SKM-1 (cell line): ENCODE measurements around the gene TSFM.

ENCODE experiments used
- DNase-seq: peaks from one replicate; lab custom pipeline; 2025; ENCODE audit not compliant: unreplicated experiment; lab: John Stamatoyannopoulos, UW

Gene TSFM

DNA sequence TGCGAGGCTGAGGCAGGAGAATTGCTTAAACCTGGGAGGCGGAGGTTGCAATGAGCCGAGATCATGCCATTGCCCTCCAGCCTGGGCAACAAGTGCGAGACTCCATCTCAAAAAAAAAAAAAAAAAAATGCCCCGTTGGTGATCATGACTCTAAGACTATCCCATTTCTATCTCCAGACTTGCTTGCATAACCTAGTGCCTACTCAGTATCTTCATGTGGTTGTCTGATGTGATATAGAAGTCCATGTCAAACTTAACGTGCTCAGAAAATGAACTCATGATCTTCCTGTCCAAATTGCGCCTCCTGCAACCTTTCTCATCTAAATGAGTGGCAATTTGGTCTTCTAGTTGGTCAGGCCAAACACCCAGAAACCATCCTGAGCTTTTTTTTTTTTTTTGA lies 4.7 kb upstream of the TSFM start:
- DNase-seq, result no peak

GRCh38 chr12:57779736-57780135 lies 2.9 kb upstream of the TSFM start:
- DNase-seq, result no peak

GRCh38 chr12:57780284-57780897 lies 2.2 kb upstream of the TSFM start:
- no peak for DNase-seq

- no peak for DNase-seq
These were observed 1.3 kb upstream of the TSFM start for GRCh38 chr12:57781244-57781643.

DNA sequence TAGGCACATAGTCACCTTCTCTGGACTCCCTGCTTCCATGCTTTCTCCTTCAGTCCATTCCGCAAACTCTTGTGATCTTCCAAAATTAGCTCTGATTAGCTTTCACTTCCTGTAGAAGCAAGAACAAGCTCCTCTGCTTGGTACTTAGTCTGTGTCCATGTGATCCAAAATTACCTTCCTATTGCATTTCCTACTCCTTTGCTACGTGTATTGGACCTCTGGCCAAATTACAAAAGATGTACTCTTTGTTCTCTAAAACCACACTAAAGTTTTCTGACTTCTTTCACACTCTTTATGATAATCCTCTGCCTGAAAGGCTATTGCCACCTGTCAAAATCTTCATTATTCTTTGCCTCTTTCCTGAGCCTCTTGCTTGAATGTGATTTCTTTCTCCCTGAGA lies 786 bp upstream of the TSFM start:
- no peak for DNase-seq

DNA sequence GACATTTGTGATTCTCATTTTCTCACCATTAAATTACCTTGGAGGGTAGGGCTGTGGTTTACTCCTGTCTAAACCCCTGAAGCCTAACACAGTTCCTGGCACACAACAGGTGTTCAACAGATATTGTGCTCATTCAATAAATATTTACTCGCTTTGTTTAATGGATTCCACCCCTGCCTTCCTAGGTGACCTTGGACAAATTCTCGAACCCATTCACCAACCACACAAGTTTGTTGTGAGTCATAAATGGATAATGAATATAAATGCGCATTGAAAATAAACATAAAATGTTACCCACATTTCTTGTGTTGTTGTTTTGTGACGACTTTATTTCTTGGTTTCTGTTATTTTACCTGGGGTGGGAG lies 362 bp upstream of the TSFM start:
- DNase-seq, result no peak

GRCh38 chr12:57783466-57783801 lies 847 bp downstream of the TSFM start:
- DNase-seq, result no peak

DNA sequence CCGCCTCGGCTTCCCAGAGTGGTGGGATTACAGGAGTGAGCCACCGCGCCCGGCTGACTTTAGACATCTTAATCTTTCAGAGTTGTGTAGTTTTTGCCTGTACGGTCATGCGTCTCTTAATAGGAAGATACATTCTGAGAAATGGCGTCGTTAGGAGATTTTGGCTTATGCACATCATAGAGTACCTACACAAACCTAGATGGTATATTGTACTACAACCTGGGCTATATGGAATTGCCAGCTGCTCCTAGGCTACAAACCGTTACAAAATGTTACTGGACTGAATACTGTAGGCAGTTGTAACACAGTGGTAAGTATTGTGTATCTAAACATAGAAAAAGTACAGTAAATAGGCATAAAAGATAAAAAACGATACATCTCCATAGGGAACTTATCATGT lies 1.3 kb downstream of the TSFM start:
- no peak for DNase-seq

DNA sequence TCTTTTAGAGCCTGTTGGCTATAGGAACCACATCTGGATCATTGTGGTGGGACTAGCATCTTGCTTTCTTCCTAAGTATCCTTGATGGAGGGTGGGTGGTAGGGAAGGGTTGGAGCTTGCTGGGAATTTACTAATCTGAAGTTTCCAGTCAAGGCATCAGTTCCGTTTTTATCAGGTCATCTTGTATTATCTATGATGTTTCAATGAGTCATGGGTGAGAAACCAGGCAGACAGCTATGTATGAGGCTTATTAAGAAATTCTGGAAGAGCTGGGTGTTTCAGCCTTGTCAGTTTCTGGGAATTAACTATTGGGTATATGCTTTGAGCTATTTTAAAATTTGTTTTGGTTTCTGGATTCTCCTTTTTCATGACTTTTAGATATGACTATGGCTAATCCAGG lies 11.3 kb downstream of the TSFM start:
- DNase-seq, result no peak

- DNase-seq, result no peak
These were observed 12.8 kb downstream of the TSFM start for GRCh38 chr12:57795354-57795753.

- DNase-seq, result no peak
These were observed 14.4 kb downstream of the TSFM start for GRCh38 chr12:57796996-57797395.

GRCh38 chr12:57797933-57798332 lies 15.3 kb downstream of the TSFM start:
- DNase-seq, result peak; percentile 3

DNA sequence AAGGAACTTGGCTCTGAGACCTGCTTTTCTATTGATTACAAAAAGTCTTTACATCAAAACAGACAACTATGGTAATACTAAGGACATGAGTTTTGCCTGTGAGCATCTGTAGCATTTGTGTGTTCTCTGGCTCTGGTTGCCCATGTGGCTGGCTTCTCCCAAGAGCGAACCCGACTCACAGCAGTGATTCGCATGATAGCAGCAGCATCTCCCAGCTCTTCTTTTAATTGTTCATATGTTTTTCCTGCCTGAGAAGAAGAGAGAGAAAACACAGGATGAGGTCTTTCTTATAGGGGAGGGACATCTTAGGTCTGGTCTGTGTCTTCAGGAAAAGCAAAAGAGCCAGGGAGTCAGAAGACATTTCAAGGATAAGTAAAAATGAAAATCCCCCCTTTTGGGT lies 18.4 kb downstream of the TSFM start:
- no peak for DNase-seq

- DNase-seq, result no peak
These were observed 20.0 kb downstream of the TSFM start for GRCh38 chr12:57802607-57803006.

DNA sequence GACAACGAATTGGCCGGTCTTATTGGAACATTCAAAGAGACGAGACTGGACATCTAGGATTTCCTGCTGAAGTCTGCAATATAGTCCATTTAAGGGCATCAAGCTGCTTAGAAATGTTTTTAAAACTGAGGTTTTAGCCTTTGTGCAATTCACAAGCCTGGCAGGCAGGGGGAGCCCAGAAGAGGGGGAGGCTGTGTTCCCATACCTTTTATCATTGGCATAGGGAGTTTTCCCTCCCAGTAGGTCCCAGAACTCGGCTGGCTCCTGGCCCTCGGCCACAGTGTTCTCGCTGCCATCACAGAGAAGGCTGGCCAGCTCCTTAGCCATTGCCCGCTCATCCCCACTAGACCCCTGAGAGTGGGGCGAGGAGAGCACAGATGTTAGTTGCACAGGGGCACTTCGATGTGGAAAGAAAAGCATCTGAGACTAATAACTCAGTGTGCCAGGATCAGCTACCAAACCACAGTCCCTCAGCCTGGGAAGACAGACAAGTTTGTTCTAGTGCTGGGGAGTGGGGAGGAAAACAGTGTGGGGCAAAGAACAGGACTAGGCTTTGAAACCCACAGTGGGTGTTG lies 20.8 kb downstream of the TSFM start:
- no peak for DNase-seq

DNA sequence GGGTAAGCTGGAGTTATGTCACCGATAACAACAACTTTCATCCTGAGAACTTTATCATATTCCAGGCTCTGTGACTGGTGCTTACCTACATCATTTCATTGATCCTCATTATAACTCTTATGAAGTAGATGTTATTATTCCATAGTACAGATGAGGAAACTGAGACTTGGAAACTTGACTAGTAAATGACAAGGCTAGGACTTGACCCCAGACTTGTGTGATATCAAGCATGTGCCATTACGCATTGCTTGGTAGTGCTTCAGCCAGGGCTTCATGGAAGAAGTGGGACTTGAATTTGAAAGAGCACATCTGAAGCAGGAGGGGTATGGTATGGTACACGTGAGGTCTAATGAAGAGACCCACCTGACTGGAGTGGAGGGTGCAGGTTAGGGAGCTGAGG lies 24.1 kb downstream of the TSFM start:
- DNase-seq, result no peak

- no peak for DNase-seq
These were observed 24.7 kb downstream of the TSFM start for GRCh38 chr12:57807285-57807684.

- no peak for DNase-seq
These were observed 25.8 kb downstream of the TSFM start for GRCh38 chr12:57808351-57808750.

- DNase-seq, result no peak
These were observed 26.8 kb downstream of the TSFM start for GRCh38 chr12:57809425-57809824.

- DNase-seq, result no peak
These were observed 27.9 kb downstream of the TSFM start for GRCh38 chr12:57810450-57810849.

DNA sequence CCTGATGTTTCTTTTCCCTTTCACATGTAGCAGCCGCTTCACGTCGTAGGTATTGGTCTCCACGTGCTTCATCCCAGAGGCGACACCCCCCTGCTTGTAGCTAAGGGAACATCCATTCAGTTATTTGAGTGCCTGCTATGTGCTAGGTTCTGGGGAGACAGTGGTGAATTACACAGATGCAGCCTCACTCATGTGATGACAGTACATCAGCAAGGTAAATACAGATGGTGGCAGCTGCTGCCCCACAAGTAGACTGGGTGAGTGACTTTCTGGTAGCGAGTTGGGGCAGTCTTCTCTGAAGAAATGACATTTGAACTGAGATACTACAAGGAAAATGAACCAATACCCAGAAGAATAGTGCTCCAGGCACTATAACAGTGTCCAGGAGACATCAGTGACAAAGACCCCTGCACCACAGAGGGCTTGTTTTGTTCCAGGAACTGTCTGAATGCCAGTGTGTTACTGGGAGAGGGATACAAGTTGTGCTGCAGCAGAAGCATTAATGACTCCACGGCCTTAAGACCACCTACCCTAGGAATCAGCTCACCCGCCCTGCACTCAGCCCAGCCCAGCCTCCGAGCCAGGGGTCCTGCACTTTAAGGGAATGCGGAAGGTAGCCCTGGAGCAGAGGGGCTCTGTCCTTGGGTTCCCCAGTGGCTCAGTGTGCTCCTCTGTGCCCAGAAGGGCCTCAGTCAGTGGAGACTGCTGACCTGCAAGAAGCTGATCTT lies 28.6 kb downstream of the TSFM start:
- no peak for DNase-seq

DNA sequence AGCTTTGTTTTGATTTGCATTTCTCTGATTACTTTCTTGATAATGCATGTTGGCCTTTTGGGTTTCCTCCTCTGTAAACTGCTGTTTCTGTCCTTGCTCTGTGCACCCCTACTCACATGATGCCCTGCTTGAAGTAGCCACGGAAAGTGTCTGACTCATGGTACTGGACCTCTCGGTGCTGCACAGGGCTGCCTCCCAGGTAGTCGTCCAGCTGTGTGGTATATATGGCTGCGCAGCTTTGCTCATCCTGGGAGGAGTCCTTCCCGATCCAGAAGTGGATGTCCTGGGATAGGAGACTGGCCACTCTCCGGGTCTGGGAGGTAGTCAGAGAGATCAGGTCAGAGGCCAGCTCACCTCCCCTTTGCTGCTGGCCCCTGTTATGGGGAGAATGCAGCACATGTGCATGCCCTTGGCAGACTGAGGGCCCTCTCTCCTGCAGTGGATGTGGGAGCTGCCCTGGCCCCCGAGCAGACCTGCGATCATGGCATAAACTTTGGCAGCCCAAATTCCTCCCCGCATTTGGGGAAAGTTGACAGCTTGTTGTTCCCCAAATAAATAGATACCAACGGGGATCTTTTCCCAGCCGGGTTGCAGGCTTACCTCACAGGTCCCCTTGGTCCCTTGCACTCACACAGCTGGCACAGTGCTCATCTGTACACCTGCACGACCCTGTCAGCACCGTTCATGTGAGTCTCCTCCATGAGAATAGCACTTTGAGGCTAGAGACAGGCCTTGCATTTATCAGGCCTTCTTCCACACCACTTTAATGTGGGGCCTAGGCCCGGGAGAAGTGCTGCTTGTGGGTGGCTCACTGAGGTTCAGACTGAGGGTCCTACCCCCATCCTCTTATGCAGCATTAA lies 30.8 kb downstream of the TSFM start:
- DNase-seq, result no peak
